ENCODE measurements around the gene GP1BB.

Gene GP1BB

DNA sequence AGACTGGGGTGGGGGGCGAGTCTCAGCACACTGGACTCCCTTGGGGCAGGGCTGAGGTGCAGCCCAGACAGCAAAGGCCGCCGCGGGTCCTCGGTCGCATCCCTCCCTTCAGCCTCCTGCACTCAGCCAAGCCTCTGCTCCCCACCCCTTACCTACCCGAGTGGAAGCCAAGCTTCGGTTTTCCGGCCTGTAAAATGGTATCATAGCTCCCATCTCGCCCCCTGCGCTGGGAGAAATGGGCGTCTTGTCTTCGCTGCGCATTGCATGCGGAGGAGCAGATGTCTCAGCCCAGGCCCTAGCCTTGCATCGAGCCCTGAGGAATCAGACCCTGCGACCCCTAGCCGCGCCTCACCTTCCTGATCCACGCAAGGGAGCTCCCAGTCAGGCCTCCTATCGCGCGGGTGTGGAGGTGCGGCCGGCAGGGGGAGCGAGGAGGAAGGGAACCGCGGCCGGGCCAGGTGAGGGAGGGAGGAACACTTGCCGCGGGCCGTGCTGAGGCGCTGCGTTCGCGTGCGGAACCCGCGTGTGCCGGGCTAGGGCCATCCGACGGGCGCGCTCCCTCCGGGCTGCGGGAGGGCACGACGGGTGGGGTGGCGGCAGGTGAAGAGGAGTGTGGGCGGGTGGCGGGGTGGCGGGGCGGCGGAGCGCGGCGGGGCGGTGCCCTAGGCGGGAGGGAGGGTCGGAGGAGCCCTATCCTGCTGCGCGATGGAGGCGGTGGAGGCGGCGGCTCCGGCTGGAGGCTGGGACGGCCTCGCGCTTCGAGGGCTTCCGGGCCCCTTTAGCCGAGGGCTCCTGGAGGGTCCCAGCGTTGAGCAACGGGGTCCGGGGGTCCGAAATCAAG is 33.2 kb downstream of the GP1BB start:
- no peak for DNase-seq (ENCODE audit: low spot score)

DNA sequence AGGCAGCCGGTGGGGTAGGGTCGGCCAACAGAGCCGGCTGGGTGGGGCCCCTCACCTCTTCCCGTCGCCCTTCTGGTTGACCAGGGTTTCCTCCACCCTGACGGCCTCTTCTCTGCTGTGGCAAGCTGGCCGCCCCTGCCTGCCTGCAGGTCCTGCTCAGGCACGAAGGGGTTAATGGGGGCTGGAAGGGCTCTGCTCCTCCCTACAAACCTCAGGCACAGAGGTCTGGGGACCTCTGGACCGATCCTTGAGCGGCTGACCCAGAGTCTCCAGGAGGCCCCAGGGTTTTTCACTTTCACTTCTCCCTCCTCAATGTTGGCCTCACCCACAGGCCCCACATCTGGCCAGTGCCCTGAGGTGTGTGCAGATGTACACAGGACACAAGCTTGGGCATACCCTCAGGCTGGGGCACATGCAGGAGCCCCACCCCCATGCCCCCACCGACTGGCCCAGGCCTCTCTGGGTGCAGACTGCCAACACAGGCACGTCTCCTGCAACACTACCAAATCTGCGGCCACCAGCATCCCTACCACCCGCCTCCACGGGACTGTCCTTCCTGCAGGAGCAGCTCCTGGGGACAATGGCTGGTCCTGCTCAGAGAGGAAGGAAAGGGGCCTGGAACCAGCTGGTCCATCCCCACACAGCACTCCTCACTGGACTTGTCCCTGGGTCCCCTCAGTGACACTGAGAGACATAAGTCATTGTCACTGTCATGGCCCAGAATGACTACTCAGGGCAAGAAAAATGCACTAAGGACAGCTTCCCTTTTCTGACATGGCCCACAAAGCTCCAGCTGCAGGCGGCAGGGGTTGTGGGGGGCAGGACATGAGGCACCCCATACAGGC is 34.0 kb downstream of the GP1BB start:
- DNase-seq (ENCODE audit: low spot score) = no peak

DNA sequence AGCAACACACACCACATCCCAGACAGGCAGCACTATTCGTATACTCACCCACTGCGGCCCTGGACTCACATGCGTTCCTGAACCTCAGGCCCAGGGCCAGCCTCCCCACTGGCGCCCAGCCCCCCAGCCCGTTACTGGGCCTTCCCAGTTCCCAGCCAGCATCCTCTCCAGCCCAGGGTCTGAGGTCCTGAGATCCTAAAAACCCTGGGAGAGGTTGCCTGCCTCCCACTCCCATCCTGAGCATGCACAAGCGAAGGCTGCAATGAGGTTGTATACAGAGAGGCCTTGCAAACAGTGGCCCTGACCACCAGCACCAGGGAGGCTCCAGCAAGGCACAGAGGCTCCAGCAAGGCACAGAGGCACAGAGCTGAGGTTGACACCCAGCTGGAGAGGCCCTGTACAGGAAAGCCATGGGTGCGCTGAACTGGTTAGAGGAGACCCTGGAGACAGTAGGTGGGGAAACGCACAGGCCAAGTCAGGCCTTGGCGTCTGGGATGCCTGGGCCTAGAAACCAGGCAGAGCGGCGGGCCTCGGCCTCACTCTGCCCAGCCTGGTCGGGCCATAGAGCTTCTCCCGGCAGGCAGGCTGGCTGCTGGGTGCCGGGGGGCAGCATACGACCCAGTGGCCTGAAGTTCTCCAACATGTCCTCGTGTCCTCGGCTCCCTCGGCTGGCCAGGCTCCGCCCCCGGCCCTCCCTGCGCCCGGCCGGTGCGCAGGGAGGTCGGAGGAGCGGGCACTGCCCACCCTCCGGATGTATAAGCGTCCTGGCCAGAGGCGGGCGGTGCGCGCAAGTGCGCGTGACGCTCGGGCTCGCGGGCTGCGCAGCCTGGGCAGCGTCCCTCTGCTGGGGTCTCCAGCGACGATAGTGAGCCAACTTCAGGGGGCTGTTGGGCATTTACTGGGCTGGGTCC is 34.9 kb downstream of the GP1BB start:
- DNase-seq (ENCODE audit: low spot score) = no peak

DNA sequence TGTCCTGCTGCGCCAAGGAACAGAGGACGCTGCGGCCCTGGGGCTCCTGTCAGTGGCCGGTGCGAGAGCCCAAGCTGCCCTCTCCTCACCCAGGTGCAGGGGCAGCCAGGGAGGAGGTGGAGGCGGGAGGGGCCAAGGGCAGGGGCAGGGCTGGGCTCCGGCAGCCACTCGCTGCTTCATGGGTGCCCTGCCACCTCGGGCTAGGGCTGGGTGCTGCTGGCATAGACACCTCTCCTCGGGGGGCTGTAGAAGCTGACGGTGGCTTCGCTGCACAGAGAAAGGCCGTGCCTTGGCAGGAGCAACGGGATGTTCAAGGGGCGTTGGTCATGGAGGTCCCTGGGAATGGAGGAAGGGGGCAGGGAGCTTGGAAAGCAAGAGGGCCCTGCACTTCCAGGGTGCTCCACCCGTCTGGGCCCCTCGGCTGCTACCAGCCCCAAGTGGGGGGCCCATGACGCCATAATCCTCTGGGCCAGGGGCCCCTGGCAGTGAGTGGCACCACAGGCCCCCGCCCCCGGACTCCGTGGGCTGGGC is 35.6 kb downstream of the GP1BB start:
- no peak for DNase-seq (ENCODE audit: low spot score)

DNA sequence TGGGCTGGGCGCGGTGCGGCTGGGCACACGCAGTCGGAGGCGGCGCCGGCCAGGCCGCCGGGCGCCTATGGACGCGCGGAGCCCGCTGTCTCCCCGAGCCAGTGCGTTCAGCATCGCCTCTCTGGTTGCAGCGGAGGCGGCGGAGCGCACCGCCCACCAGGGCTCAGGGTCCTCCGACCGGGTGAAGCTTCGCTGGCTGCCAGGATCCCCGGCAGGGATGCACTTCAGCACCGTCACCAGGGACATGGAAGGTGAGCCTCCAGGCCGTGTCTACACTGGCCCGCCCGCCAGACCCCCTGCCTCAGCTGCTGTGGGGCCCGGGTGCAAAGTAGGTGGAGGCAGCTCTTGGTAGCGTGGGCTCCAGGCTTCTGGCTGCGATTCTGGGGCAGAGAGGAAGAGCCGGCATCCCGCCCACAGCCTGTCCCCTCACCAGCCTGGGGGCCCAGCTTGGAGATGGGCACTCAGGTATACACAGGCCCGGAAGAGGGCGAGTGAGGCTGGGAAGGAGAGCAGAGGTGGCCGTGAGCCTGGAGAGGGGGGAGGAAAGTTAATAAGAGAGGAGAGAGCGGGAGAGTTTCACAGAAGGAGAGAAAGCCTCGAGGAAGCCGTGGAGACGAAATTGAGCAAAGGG is 36.2 kb downstream of the GP1BB start:
- DNase-seq (ENCODE audit: low spot score) = no peak

DNA sequence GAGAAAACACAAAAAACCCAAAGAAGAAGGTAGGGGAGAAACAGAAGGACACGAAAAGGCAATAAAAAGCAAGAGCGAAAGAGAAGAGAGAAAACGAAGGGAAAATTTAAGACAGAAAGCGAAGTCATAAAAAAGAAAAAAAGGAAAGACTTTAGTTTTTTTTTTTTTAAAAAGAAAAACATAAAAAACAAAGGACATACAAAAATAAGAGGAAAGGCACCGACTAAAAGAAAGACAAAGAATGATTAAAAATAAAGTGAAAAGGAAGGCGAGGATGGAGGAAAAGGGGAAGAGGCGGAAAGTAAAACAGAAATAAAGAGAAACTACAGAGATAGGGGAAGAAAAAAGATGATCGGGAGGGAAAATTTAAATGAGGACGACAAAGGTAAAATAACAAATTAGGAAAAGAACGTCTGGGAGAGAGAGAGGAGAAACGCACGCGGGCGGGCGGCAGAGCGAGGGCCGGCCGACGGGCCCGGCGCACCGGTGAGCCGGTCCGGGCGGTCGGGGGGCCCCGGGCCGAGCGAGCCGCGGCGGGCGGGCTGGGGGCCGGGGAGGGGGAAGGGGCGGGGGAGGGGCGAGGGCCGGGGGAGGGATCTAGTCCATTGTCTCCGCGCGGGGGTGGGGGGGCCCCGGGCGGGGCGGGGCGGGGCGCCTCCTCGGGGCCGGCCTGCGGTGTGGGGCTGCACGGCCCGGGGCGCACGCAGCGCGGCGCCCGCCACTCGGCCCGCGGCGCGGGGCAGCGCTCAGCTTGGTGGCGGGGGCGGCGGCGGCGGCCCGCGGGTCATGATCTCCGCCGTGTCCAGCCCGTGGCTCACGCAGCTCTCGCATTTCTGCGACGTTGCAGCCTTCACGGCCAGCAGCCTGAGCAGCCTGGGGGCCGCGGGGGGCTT is 37.0 kb downstream of the GP1BB start, which contains the start of gene TBX1:
TBX1 (plus strand) TSS at position 721 of the 893 bp plus-strand sequence; CDS start at position 787, 66 bp downstream.
- DNase-seq (ENCODE audit: low spot score) = no peak

DNA sequence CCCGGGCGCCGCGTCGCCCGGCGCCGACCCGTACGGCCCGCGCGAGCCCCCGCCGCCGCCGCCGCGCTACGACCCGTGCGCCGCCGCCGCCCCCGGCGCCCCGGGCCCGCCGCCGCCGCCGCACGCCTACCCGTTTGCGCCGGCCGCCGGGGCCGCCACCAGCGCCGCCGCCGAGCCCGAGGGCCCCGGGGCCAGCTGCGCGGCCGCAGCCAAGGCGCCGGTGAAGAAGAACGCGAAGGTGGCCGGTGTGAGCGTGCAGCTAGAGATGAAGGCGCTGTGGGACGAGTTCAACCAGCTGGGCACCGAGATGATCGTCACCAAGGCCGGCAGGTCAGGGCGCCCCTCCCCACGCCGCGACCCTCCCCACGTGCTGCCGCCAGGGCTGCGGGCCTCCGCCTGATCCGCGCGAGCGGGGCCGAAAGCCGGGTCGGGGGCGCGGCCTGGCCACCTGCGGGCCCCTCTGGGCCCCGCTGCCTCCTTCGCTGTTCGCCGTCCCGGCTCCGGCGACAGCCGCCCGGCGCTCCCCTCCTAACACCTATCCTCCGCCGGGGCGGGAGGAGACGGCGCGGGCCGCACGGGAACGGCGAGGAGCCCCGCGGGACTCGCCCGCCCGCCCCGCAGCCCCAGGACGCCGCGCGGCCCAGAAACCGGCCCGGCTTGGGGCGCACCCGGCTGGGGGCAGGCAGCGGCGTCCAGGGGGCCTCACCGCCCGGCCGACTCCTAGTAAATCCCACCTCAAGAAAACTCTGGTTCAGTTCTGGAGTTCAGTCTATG is 37.8 kb downstream of the GP1BB start:
- no peak for DNase-seq (ENCODE audit: low spot score)

DNA sequence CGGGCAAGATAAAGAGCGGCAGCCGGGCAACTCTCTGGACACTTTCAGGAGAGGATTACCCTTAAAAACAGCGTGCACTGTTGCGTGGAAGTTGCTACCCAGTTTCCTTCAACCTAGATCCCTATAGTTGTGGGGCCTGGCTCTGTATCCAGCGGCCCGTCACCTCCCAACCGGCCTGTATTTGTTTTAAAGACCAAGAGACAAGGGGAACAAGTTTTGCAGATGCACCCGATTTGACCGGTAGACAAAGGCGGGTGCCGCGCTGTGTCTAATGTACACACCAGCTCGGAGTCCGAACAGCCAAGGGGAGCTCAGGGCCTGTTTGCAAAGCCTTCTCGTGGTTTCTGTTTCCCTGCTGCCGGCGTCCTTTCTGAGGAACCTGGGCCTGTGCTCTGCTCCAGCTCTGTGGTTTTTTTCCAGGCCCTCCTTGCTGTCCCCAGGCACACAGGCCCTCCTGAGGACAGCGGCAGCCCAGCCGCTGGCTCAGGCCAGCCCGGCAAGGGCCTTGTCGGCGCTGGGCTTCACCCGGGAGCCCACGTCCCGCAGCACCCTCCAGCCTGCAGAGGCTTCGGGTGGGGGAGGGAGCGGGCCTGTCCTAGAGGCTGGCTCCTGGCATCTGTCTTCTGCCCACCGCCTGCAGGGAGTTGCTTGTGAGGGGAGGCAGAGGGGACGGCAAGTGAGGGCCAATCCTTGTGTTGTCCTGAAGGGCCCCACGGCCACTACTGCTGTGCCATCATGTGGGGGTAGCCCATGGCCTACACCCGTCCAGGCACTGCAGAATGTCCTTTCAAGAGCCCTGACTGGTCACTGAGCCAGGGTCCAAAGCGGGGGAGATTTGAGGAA is 38.6 kb downstream of the GP1BB start:
- DNase-seq (ENCODE audit: low spot score) = no peak

DNA sequence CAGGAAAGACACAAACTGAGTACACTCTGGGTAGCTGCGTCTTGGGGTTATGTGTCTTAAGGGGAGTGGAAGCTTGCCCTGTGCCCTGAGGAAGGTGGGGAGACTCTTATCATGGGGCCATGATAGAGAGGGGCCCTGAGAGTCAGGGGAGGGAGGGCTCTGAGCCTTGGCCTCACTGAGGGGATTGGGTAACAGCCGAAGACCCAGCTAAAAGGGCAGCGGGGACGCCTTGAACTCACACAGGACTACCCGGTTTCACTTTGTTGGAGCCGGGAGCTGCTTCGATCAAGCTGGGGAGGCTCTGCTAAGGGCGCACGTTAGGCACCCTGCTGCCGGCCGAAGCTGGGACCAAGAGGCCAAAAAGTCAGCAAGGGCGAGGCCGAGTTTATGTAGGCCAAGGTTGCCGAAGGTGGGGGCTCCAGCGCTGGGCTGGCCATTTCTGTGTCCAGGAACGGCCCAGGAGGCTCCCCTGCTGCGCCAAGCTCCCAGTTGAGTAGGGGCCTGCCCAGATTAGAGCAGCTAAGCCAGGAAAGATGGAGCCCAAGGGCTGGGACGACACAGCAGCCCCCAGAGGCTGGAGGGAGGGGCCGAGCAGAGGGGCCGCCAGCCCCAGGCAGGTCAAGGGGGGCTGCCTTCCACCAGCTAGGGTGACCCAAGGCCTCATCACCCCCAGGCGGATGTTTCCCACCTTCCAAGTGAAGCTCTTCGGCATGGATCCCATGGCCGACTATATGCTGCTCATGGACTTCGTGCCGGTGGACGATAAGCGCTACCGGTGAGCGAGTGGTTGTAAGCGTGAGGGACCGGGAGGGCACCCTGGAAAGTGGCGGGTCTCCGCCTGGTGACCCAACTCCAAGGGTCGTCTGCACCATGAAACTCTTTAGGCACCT is 39.5 kb downstream of the GP1BB start:
- DNase-seq (ENCODE audit: low spot score) = no peak

DNA sequence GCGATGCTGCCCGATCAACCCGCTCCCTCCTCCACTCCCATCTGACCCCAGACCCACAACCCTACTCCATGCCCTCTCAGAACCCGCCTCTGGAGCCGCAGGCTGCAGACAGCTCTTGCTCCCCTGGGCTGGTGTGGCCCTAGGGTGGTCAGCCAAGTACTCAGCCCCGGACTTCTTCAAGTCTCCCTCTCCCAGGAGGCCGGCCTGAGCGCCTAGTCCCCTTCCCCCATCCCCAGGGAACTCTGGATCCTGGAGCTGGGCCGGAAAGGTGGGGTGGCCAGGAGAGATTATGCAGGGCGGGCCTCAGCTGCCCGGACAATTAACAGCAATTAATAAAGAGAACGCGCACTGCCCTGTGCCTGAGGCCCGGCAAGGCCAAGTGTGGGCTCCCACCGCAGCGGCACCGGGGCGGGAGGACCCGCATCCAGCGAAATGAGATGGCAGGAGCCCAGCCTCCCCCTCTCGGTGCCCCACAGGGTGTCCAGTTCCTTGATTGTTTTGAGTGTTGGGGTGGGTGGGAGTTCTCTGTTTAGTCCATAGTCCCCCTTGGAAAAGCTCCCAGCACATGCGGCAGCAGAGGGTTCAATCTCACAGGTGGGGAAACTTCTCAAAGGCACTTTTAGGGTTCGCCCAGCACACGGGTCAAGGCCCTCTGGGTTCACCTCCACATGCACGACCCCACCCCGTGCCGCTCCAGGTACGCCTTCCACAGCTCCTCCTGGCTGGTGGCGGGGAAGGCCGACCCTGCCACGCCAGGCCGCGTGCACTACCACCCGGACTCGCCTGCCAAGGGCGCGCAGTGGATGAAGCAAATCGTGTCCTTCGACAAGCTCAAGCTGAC is 40.3 kb downstream of the GP1BB start:
- DNase-seq (ENCODE audit: low spot score) = no peak

DNA sequence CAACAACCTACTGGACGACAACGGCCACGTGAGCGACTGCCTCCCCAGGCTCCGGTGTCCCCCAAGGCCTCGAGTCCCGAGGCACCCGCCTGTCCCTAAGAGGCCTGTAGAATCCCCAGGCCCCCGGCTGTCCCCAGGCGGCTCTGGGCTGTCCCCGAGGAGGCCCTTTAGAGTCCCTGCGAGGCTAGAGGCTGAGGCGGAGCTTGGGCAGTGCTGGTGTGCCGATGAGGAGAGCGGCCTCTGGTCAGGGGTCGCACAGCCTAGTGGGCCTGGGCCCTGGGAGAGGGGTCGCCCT is 40.9 kb downstream of the GP1BB start:
- no peak for DNase-seq (ENCODE audit: low spot score)

DNA sequence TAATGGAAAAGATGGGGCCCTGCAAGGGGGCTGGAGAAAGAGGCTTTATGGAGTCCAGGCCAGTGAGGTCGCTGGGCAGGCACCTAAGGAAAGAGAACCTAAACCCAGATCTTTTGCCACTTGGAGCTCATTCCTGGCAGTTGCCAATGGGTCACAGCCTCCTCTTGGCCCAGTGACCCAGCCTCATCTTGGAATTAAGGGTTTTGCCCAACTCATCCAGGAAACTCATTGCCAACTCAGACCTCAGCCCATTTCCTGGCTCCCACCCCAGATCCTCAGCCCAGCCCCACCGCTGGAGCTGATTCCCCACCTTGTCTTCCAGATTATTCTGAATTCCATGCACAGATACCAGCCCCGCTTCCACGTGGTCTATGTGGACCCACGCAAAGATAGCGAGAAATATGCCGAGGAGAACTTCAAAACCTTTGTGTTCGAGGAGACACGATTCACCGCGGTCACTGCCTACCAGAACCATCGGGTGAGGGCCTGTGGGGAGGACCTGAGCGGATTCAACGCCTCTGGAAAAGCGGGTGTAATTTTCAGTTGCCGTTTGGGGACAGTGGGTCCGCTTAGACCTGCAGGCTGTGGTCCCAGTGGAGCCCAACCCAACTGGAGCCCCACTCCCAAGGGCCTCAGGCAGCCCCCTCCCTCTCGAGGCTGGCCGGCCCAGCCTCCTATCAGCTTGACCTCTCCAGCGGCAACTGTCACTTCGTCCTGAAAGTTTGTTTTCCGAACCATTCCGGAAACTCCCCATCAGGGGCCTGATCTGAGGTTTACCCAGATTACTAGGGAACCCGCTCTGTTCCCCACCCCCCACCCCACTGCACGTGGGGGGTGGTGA is 41.5 kb downstream of the GP1BB start:
- DNase-seq (ENCODE audit: low spot score) = no peak

DNA sequence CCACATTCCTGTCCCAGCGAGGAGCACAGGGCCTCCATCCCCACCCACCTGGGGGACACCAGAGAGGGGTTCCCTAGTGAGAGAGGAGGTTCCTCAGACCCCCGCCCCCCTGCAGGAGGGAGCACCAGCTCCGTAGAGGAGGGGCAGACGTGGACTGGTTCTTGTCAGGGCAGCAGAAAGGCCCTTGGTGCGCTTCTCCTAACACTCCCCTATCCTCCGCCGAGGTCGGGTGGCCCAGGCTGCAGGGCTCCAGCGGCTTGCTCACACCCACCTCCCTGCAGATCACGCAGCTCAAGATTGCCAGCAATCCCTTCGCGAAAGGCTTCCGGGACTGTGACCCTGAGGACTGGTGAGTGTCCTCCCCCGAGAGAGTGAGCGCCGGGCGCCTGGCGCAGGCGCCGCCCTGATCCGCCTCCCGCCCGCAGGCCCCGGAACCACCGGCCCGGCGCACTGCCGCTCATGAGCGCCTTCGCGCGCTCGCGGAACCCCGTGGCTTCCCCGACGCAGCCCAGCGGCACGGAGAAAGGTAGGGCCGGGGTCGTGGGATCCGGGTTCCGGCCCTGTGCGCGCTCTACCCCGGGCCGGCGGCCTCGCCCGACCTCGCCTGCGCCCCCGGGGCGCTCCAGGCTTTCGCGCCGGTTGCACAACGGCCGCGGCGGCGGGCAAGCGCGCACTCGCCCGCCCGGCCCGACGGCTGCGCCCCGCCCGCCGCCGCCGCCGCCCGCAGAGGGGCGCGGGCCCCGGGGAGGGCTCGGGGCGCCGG is 42.3 kb downstream of the GP1BB start:
- DNase-seq (ENCODE audit: low spot score) = no peak

DNA sequence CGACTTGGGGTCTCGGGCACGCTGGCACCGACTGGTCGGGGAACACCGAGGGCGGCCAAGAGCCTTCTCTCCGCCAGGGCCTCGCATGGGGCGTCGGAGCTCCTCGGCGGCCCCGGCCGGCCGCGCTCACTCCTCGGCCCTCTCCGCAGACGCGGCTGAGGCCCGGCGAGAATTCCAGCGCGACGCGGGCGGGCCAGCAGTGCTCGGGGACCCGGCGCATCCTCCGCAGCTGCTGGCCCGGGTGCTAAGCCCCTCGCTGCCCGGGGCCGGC is 42.8 kb downstream of the GP1BB start:
- DNase-seq (ENCODE audit: low spot score) = no peak
